ENCODE measurements around the gene GALNT14. TPM values are rescaled to one million over a fixed set of nuclear protein-coding genes. Genes with fewer than 3 reads are reported as not detected.

GALNT14 gene
- total RNA-seq, 1 experiment from 2014 or later = 2.7 TPM

DNA sequence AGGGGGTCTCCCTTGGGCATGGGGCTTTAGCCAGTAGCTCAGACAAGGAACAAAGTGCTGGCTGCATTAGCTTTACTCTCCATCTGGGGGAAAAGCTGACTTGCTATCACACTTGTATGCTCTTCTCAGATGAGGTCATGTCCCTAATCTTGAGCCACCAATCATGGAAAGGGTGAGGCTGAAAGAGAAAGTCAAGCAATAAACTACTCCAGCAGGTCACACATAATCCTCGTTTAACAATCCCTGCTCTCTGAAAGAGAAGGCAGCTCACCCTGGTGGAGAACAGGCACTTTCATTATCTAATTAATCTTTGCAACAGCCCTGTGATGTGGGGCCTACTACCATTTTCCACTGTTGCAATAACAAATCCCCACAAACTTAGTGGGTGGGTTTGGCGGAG is 201.3 kb downstream of the GALNT14 start:
- Histone ChIP-seq H3K27ac (ENCODE audit: insufficient read length, low read depth, low read length) (no peak overlapping the region), H4K8ac (replicated peaks; ENCODE audit: insufficient read length, low read depth, low read length) (no peak overlapping the region), H3K79me1 (ENCODE audit: insufficient read depth, low read depth, low read length, poor library complexity, severe bottlenecking) (no peaks in the 10 kb centered on the region), H2AFZ (ENCODE audit: low read length) (no peak overlapping the region), H3K4me2 (ENCODE audit: insufficient read depth, insufficient read length, low read length) (no peak overlapping the region), H3K18ac (ENCODE audit: insufficient read length, low read depth, low read length) (no peak overlapping the region), H3K9me3 (ENCODE audit: control insufficient read depth, low read depth, low read length) (no peaks in the 10 kb centered on the region), H4K91ac (ENCODE audit: insufficient read length, low read depth, low read length) (no peak overlapping the region), H3K27me3 (ENCODE audit: insufficient read depth, low read length) (no peaks in the 10 kb centered on the region), H2BK20ac (ENCODE audit: low read depth, low read length, poor library complexity, severe bottlenecking) (no peak overlapping the region), H3K23ac (ENCODE audit: insufficient read length, low read depth, low read length) (no peak overlapping the region), H4K5ac (ENCODE audit: insufficient read length, low read depth, low read length) (no peak overlapping the region), H3K79me2 (ENCODE audit: insufficient read depth, low read length) (no peaks in the 10 kb centered on the region), H3K56ac (ENCODE audit: insufficient read length, low read depth, low read length) (no peak overlapping the region), H3K14ac (ENCODE audit: insufficient read depth, low read length) (no peak overlapping the region), H2BK15ac (ENCODE audit: low read depth, low read length) (no peak overlapping the region), H4K20me1 (ENCODE audit: control insufficient read depth, insufficient read depth, insufficient read length) (no peaks in the 10 kb centered on the region), H3K4ac (ENCODE audit: low read depth, low read length) (no peak overlapping the region), H2BK120ac (ENCODE audit: low read depth, low read length, poor library complexity, severe bottlenecking) (no peak overlapping the region), H3K9ac (ENCODE audit: extremely low read depth, insufficient read length, low read length) (no peak overlapping the region), H2BK12ac (ENCODE audit: insufficient read length, low read depth, low read length) (no peak overlapping the region), H2AK5ac (ENCODE audit: insufficient read length, low read length) (no peak overlapping the region), H2BK5ac (ENCODE audit: insufficient read length, low read length) (no peak overlapping the region), H3T11ph (ENCODE audit: low read length) (no peak overlapping the region), H3K23me2 (ENCODE audit: insufficient read length, low read depth, low read length, poor library complexity, severe bottlenecking) (no peaks in the 10 kb centered on the region), H3K4me1 (ENCODE audit: insufficient read depth, low read length) (peaks cover 10% of the 10 kb centered on the region; the same call in 1 of the 2 replicates)
- peaks cover 35 to 39% of the 10 kb centered on the region in 2 experiments for H3K4me1 Mint-ChIP-seq
- H3K4me3 Mint-ChIP-seq = no peak overlapping the region
- no peaks in the 10 kb centered on the region for H3K9me3 Mint-ChIP-seq
- H3K36me3 Mint-ChIP-seq (ENCODE audit: insufficient read depth in 1 of 3, low read depth in 3 of 3) = no peaks in the 10 kb centered on the region
- no peak overlapping the region for H3K27ac Mint-ChIP-seq
- H3K27me3 Mint-ChIP-seq (ENCODE audit: low read depth) = peaks cover 3% of the 10 kb centered on the region; the same call in 1 of the 2 replicates
- no peak for TF ChIP-seq CTCF (conservative IDR thresholded peaks at IDR 0.05)
- WGBS (ENCODE audit: extremely low coverage, insufficient read length, low lambda C conversion rate) = no CpG with 5 or more reads among the region's 2 CpGs
- DNase-seq = no peak

Measured in H9 (cell line).